ENCODE data around the gene C5.

GRCh38 chr9:120910643-120911042, 139.4 kb downstream of the C5 start:
- TF ChIP-seq FOXK2 (IDR thresholded peaks at IDR 0.05) (no peak), CTBP1 (IDR thresholded peaks at IDR 0.05; ENCODE audit: borderline replicate concordance) (no peak), ZNF384 (IDR thresholded peaks at IDR 0.05) (no peak), BHLHE40 (IDR thresholded peaks at IDR 0.05; ENCODE audit: borderline replicate concordance) (no peak), TARDBP (IDR thresholded peaks at IDR 0.05) (no peak)
